ENCODE measurements around the gene HPS1.

Gene HPS1

DNA sequence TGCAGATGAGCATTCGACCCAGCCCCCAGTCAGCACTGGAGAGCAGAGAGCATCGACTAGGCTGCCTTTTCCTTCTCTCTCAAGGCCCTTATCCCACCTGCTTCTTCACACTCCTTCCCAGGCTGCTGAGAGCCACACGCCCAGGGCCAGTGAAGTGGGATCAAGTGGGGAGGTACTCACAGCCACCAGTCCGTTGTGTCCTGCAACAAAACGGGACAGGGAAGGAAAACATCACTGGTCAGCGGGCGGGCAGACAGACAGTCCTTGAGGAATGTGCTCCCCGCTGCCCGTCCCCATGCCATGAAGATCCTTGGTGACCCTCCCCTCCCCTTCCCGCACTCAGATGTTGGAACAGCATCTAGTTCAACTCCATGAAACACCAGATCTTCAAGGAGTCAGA is 36.0 kb downstream of the HPS1 start:
- DNase-seq, result no peak

DNA sequence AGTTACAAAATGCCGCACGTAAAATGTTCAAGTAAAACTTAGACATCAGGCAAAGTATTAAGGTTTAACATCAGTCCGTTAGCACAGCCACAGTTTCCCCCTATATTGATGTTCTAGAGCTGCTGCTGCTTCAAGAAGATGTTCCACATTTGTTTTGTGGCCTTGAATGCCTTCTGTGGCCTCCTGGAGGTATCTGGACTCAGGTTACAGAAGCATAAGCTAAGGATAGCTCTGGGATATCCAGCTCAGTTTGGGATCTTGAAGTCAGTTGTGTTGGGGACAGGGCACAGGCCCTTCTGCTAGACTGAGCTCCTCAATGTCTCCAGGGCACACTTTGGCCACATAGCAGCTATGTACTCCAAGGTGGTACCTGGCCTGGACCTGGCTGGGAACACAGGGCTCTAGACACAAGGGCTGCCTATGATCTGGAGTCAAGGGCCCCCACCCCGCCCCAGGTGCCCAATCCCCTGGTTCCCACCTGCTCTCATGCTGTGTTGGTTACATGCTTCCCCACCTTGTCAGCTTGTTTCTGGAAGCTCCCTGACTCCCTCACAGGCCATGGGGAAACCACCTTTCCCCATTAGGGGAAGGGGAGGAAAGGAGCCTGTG is 36.5 kb downstream of the HPS1 start:
- no peak for DNase-seq

DNA sequence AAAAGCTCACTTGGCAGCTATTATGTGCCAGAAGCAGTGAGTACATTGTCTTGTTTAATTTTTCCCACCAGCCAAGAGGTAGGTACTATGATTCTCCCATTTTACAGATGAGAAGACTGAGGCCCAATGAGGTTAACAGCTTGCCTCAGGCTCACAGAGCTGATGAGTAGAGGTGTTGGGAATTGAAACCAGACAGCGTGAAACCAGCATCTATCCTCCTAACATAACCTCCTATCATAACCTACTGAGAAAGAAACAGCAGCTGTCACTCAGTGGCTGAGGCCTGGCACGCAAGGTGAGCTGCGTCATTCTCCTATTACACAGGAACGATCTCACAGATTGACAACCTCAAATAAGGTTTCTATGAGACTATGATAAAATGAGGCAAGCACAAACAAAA is 37.9 kb downstream of the HPS1 start:
- no peak for DNase-seq

DNA sequence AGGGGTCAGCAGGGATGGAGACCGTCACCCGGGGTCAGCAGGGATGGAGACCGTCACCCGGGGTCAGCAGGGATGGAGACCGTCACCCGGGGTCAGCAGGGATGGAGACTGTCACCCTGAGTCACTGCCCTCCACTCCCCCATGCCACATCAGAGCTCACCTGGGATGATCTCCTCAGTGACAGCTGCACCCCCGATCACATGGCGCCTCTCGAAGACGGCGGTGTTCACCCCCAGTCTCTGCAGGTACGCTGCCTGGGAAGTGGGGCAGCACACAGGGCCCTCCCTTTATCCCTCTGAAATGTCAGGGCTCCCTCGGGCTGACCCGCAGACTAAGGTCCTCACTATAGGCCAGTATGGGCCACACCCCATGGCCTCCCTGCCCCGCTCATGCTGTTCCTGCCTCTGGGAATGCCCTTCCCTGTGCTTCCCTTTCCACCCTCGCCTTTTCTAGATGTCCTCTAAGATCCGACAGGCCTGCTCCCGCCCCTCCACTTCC is 38.9 kb downstream of the HPS1 start:
- DNase-seq, result no peak

DNA sequence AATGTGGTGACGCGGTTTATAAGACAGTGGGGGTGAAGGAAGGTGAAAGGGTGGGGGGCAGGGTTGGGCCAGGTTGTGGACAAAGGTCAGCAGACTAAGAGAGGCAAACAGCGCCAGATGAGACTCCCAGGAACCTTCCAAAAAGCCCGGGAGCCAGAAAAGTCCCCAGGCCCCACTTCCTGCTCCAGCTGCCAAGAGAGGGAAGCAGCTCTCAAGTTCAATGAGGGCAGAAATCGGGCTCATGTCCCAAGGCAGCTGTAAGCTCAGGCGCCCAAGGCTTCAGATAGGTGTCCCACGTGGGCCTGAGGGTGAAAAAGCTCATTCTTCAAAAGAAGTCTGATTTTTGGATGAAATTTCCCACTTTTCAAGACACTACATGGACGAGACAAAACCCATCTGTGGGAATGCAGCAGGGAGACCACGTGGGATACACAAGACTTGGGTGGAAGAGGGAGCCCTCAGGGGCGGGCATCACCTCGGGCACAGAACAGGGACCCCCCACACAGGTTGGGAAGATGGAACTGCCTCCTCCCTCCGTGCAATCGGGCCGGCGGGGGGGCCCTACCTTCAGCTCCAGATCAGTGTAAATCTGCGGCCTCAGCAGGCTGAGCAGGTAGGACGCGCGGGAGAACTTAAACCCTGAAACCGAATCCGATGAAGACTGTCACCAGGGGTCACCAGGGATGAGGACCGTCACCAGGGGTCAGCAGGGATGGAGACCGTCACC is 39.6 kb downstream of the HPS1 start:
- no peak for DNase-seq

DNA sequence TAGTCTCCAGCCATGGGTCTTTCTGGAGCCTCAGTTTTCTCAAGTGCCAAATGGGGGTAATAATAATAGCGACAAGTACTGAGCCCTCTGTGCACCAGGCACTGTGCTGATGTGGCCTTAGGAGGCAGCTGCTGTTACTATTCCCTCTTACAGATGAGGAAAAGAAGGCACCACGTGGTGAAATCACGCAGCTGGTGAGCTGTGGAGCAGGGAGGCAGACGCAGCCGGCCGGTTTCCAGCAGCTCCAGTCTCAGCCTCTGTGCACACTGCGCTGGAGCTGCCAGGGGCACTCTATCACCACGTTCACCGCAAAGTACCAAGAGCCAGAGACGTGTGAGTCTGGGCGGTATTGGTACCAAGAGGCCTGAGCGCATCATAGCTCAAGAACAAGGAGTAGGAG is 41.3 kb downstream of the HPS1 start:
- DNase-seq, result no peak

DNA sequence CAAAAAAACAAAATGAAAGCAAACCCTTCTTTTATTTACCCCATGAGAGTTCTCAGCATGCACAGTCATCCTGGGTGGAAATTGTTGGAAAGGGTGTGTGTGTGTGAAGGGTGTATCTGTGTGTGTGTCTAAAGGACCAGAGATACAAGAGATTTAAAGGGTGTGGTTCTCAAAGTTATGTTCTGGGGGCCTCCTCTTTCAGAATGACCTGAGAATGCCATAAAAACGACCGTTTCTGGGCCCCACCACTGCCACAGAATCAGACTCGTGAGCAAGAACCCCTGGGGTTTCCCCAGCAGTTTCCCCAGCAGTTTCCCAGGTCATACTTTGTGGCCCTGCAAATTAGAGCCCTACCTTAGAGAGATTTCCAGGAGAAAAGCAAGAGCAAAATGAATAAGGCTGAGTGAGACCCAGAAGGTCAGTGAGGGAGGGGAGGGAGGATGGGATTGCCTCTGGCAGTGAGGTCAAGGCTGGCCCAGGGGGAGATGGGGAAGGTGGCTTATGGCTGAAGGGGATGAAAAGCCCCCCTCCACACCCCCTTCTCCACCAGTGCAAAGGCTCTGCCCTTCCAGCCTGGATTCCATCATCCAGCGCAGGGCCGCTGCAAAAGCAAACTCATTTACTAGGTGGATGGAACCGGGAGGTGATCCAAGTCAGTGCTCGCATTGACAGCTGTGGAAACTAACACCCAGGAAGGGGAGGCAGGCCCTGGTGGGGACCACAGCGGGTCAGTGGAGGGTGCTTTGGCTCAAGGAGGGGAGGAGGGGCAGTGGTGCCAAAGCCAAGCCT is 42.0 kb downstream of the HPS1 start:
- no peak for DNase-seq

DNA sequence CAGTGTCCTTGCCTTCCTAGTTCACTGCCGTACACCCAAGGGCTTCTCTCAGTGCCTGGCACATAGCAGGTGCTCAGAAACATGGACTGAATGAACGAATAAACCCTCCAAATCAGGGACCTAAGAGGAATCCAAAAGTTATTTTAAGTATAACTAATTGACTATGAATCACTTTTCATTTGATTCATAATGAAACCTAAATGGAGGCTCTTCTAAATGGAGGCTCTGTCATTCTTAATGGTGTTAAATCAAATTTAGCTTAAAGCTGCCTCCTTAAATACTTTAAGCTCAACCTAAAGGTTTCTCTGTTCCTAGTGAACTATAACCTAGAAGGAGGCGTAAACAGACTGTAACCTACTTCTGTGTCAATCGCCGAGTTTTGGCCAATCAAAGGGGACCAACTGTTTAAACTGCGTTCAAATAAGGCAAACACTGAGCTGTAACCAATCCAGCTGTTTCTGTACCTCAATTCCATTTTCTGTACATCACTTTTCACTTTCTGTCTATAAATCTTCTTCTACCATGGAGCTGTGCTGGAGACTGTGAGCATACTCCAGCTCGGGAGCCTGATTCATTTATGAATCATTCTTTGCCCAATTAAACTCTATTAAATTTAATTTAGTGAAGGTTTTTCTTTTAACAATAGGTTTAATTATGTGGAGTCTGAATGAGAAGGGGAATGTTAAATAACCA is 42.8 kb downstream of the HPS1 start:
- no peak for DNase-seq

DNA sequence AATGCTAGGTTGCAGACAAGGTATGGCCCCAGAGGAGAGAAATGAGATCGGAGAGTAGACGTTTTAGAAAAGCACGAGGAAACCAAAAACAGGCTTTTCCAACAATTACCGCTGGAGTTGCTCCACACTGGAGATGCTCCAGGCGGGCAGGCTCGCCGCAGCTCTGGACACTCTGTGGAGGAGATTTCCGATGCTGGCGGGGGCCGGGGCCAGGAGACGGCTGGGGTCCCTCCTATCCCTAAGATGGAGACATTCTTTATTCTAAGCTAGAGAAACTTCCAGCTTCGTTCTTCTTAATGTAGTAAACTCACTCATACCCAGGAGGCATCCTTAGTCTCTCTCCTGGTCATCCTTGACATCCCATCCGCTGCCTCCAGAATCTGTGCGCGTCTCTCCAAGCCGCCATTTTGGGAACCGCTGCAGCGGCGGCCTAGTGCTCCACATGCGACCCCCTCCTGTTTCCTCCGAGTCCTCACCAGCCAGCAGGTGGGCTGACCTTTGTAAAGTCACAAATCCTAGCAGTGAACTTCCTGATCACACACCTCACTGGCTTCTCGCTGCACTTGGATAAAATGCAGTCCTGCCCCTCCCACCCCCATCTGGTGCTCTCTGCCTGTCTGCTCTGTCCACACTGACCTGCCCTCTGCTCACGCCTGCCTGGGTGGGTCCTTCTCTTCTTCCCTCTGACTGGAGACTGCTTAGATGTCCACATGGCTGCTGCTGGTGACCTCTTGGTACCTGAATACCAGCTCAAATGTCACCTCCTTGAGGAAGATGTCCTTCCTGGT is 43.6 kb downstream of the HPS1 start:
- no peak for DNase-seq

DNA sequence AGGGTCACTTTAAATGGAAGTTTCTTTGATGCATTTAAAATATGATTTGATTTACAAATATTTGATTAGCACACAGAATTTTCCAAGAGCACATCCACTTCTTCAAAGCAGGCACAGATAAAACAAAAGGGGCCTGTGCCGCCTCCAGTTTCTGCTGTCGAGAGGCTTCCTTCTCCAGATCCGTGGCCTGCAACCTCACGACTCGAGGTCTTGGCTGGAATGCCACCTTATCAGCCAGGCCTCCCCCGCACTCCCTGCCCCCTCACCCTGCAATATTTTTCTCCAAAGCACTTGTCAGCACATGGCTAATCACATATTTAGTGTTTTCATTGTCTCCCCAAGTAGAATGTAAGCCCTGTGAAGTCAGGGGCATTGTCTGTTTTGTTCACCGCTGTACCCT is 44.3 kb downstream of the HPS1 start:
- DNase-seq, result no peak

DNA sequence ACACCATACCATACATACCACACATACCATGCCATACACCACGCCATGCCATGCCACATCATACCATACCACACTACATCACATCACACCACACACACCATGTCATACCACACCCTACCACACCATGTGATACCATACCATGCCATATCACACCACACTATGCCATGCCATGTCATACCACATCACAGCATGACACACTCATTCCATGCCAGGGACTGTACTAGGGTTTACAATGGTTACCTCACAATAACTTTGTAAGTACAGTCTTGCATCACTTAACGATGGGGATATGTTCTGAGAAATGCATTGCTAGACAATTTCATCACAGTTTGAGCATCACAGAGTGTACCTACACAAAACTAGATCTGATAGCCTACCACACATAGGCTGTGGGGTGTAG is 46.3 kb downstream of the HPS1 start:
- no peak for DNase-seq

DNA sequence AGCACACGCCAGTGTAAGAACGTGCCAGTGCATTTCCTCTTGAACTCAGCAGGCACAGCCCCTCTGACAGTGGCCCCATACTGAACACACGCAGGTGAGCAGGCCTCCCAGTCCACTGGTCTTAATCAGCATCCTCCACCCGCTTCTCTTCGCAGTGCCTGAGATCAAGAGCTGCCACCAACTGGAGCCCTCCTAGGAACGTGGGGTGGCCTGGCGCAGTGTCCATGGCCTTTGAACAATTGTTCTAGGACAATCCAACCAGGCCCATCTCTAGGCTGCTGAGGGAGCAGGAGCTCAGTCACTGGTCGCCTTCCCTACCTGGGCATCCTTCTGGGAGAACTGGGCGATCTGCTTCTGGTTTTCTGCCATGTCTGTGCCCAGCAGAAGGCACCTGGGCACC is 47.0 kb downstream of the HPS1 start:
- no peak for DNase-seq

DNA sequence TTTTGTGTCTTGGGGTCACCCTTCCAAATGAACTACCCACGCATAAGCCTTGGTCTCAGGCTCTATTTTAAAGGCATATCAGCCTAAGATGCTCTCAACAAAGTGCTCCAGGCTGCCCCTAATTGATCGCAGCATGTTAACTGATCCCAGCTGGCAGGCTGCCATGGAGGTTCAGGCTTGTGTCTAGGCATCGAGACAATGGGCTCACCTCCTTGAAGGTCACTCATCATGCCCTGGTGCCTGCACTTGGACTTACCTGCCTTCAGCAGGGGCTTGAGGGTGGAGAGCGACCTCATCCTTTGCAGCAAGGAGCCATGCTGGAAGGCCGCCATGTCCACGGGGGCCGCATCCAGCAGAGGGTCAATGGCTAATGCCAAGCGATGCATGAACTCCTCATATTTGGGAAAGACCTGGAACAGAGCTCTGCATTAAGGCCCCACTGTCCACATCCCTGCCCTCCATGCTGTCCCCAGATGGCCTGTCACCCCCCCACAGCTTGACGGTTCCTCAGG is 49.6 kb downstream of the HPS1 start:
- DNase-seq, result no peak

DNA sequence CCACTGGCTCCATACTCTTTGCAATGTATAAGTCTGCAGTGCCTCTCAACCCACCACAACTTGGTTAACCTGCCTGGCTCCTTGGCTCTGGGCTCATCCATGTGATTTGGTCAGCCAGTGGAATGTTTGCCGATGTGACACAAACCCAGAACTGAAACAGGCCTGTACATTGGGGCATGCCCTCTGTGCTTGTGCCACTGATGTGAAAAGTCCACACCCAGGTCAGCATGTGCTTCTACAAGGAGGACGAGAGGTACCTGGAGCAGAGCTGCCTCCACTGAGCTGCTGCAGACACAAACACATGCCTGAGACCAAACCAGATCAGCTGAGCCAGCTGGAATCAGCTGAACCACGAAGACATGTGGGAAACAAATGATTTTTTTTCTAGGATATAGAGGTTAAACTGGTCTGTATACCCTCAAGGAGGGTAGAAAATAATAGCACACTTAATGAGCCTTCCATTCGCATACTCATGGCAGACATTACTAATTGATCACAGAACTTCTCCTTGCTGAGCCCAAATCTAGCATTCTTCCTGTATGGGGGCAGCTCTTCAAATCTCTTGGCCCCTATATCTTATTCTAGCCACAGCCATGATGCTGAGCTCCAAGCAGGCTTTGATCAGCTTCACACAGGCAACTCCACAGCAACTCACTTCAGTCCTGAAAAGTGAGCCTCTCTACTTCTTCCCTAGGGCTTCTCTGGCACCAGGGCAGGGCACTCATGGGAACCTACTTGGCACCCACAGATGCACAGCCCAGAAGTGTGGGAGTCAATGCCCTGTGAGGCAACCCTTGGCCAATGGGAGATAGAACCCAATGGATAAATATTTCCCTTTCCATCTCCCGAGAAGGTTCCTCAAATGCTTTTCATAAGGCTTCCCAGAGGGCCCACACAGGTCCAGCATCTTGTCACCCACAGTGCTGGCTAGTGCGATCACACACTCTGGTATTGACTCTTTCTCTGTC is 50.4 kb downstream of the HPS1 start:
- DNase-seq, result no peak

DNA sequence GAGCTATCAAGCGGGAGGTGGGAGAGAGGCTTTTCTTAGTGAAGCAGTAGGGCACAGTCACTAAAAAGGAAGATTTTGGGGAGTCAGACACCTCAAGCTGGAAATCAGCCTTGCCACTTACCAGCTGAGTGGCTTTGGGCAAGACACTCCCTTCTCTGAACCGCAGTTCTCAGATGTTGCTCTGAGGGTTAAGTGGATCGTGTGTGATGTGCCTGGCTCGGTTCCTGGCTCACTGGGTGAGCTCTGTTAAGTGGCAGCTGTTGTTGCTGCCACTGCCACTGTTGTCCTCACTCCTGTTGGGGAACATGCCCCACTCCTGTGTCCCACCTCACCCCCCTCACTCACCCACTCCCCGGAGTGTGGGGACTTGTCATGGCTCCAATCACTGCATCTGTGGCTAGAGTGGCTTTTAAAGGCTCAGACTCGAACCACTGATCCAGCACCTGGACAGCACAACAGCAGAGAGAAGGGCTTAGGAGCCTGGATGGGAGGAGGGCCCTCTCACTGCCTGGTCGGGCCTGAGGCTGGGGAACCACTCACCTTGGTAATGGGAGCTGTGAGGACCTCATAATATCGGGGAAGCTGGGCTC is 51.8 kb downstream of the HPS1 start:
- DNase-seq, result peak in 1 of 3 experiments; percentile 4

DNA sequence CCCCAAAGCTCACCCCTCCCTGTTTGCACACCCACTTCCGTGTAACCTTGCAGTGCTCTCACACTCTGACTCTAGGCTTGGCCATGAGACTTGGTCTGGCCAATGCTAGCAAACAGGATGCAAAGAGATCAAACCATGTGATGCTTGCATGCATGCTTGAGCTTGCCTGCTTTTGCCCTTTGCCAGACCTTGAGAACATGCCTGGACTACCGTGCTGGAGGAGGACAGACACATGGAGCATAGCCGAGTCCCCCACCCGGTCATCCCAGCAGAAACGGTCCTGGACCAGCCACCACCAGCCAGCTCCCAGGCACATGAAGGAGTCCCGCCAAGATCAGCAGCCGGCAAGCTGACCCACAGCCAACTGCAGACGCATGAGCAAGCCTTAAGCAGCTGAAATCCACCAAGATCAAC is 55.1 kb downstream of the HPS1 start:
- no peak for DNase-seq

DNA sequence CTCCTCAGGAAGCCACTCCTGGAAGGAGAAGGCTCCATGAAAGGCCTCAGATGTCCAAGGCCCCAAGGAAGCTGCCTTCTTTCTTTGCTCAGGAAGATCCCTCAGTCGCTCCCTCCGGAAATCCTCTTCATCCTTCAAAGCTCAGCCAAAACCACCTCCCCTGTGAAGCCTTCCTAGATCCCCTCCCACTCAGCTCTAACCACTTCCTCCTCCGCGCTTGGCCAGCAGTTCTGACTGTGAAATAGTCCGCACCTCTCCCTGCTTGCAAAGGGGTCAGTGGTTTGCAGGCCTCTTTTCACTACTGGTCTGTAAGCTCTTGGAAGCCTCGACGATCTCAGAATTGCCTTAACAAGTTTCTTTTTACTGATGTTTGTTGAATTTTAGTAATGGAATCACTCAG is 55.7 kb downstream of the HPS1 start:
- DNase-seq, result no peak

DNA sequence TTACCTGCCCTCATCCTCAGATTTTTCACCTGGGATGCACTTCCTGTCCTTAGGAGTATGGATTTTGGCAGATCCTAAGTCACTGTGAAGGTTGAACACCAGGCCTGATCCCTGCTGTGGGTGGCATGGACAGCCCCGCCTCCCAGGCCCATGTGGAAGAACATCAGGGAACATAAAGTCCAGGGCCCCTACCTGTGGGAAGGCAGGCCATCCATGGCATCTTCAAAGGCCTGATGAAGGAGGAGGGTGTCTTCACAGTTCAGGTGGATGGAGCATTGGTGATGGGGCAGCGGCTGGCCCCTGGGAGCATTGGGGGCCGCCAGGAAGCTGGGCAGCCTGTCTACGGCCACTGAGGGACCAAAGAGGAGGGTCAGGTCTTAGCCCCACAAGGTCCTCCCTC is 56.3 kb downstream of the HPS1 start:
- DNase-seq, result no peak

DNA sequence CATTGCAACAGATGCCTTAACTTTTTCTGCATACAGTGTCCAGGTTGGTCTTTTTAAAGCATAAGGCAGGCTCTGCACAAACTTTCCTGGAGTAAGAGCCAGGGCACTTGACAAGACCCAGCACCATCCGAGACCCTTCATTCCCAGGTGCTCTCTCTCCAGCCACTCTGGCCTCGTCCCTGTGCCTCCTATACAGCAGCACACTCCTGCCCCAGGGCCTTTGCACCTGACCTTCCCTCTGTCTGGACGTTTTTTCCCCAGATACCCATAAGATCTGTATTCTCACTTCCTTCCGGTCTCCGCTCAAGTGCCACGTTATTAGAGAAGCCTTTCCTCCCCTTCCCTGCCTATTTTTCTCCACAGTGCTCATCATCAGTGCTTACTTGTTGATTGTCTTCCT is 57.3 kb downstream of the HPS1 start:
- DNase-seq, result no peak

DNA sequence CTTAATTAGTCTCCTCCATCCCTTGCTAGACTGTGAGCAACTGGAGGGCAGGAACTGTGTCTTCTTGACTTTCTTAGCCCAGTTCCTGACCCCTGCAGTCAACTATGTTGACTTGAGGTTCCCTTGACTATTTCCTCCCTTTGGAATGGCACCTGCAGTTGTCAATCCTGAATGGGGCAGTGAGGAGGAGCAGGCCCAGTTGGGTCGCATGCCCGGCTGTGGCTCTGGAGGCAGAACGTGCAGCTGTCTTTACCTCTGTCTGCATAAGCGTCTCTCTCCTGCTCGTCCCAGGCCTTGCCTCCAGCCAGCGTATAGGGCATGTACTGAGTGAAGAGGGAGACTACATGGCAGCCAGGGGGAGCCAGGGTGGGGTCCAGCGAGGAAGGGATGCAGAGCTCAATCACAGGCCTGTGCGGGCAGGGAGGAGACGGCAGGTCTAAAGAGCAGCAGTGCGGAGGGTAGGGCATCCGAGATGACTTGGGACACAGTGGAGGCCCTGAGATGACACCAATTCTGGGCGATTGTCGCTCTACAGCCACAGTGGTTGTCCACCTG is 58.6 kb downstream of the HPS1 start:
- DNase-seq, result no peak
